ENCODE data around the gene GABPB2.

GRCh38 chr1:151132335-151133017 is 61.9 kb downstream of the GABPB2 start:
- TF ChIP-seq CTCF (IDR thresholded peaks at IDR 0.05 in 8 of 11, conservative IDR thresholded peaks at IDR 0.05 in 3 of 11) (no peak), POLR2A (IDR thresholded peaks at IDR 0.05) (no peak)

Data from spleen (tissue), 7 donors.